HepG2 (cell line): Measurements from ENCODE around the gene OSBPL2. TPM values are rescaled to one million over a fixed set of nuclear protein-coding genes. Genes with fewer than 3 reads are reported as not detected.

ENCODE experiments used
- ARID2 ChIP-seq: sonication (generic); formaldehyde crosslinking; IDR thresholded peaks from 2 replicates; pipeline ENCODE4 v1.8.1; 2022; ENCODE audit warnings: mild to moderate bottlenecking, missing genetic modification reagents, borderline replicate concordance
- HCFC1 ChIP-seq: fragments of 150-350 bp; IDR thresholded peaks from 2 replicates; pipeline ENCODE4 v1.6.1; 2014; ENCODE audit warnings: low read depth, low read length
- HDAC6 ChIP-seq: fragments of 200-600 bp; sonication (generic); IDR thresholded peaks from 2 replicates; pipeline ENCODE4 v1.7.0; 2017; ENCODE audit warnings: mild to moderate bottlenecking, antibody characterized with exemption, low read length, low read depth
- KDM6A ChIP-seq: IDR thresholded peaks from 2 replicates; pipeline ENCODE4 v1.6.1; 2016; ENCODE audit warnings: low read depth
- KMT2A ChIP-seq: sonication (generic); formaldehyde crosslinking; IDR thresholded peaks from 2 replicates; pipeline ENCODE4 v1.4.0; 2020; ENCODE audit warnings: missing genetic modification reagents
- LRRFIP1 ChIP-seq: sonication (generic); formaldehyde crosslinking; conservative IDR thresholded peaks from 2 replicates; pipeline ENCODE4 v1.4.0; 2020; ENCODE audit warnings: missing genetic modification reagents
- MXD1 ChIP-seq: sonication (generic); formaldehyde crosslinking; IDR thresholded peaks from 2 replicates; pipeline ENCODE4 v1.4.0; 2020; ENCODE audit warnings: mild to moderate bottlenecking, missing genetic modification reagents
- MYPOP ChIP-seq: sonication (generic); formaldehyde crosslinking; IDR thresholded peaks from 2 replicates; pipeline ENCODE4 v1.8.1; 2023; ENCODE audit warnings: mild to moderate bottlenecking, moderate library complexity, missing genetic modification reagents
- NCOA2 ChIP-seq: sonication (generic); formaldehyde crosslinking; IDR thresholded peaks from 2 replicates; pipeline ENCODE4 v1.8.0; 2022; ENCODE audit warnings: inconsistent platforms
- NR2C2 ChIP-seq: sonication (generic); formaldehyde crosslinking; IDR thresholded peaks from 2 replicates; pipeline ENCODE4 v1.4.0; 2020; ENCODE audit warnings: missing genetic modification reagents, mild to moderate bottlenecking, moderate library complexity, borderline replicate concordance
- RFX5 ChIP-seq: IDR thresholded peaks from 2 replicates; pipeline ENCODE4 v1.6.1; 2011; ENCODE audit warnings: low read depth, low read length, improper control_type of control experiment
- RXRA ChIP-seq: sonication (generic); formaldehyde crosslinking; IDR thresholded peaks from 2 replicates; pipeline ENCODE4 v1.5.1; 2020; ENCODE audit warnings: missing genetic modification reagents
- SAP130 ChIP-seq: IDR thresholded peaks from 2 replicates; pipeline ENCODE4 v1.6.1; 2016; ENCODE audit warnings: low read depth
- SP5 ChIP-seq: IDR thresholded peaks from 2 replicates; pipeline ENCODE4 v1.6.1; 2016; ENCODE audit warnings: low read depth, borderline replicate concordance
- SRSF1 ChIP-seq: fragments of 200-400 bp; formaldehyde crosslinking; optimal IDR thresholded peaks from 2 replicates; pipeline ENCODE3; 2017; ENCODE audit warnings: mild to moderate bottlenecking, low read depth, low read length, moderate library complexity
- SRY ChIP-seq: sonication (generic); formaldehyde crosslinking; IDR thresholded peaks from 2 replicates; pipeline ENCODE4 v1.8.0; 2022; ENCODE audit warnings: mild to moderate bottlenecking, missing genetic modification reagents
- U2AF1 ChIP-seq: fragments of 200-400 bp; formaldehyde crosslinking; optimal IDR thresholded peaks from 2 replicates; pipeline ENCODE3; 2017; ENCODE audit warnings: mild to moderate bottlenecking, low read depth, low read length
- WIZ ChIP-seq: sonication (generic); formaldehyde crosslinking; IDR thresholded peaks from 2 replicates; pipeline ENCODE4 v1.5.1; 2020; ENCODE audit warnings: mild to moderate bottlenecking, missing genetic modification reagents
- ZFYVE20 ChIP-seq: sonication (generic); formaldehyde crosslinking; IDR thresholded peaks from 2 replicates; pipeline ENCODE4 v1.8.0; 2023; ENCODE audit warnings: low read depth, mild to moderate bottlenecking, moderate library complexity, missing genetic modification reagents, borderline replicate concordance
- ZNF335 ChIP-seq: sonication (generic); formaldehyde crosslinking; IDR thresholded peaks from 2 replicates; pipeline ENCODE4 v1.4.0; 2020; ENCODE audit warnings: missing genetic modification reagents
- ZNF44 ChIP-seq: sonication (generic); formaldehyde crosslinking; IDR thresholded peaks from 2 replicates; pipeline ENCODE4 v1.5.1; 2020; ENCODE audit warnings: mild to moderate bottlenecking, missing genetic modification reagents
- ZNF792 ChIP-seq: IDR thresholded peaks from 2 replicates; pipeline ENCODE4 v1.6.1; 2016
- ZSCAN21 ChIP-seq: sonication (generic); formaldehyde crosslinking; IDR thresholded peaks from 2 replicates; pipeline ENCODE4 v1.8.0; 2022; ENCODE audit warnings: mild to moderate bottlenecking, missing genetic modification reagents, moderate library complexity, borderline replicate concordance
- polyA plus RNA-seq, 8 experiments: library from polyadenylated mRNA; depleted of rRNA in 3 of 8; stranded (reverse) in 7 of 8; unstranded in 1 of 8; fragments of >200 nt; fragmentation: Illumina TruSeq in 4 of 8; extraction: Trizol in 4 of 8; gene quantifications; 2 replicates each; pipeline versions ENCODE4 v1.2.1 to v1.2.3, GENCODE V29; 2011 to 2016; ENCODE audit warnings: low read depth in 4 of 8, missing spikeins in 1 of 8, mixed read lengths in 1 of 8; ENCODE audit not compliant: insufficient read depth in 1 of 8
- total RNA-seq, 5 experiments: library from RNA; depleted of rRNA; stranded (reverse); fragments of >200 nt; fragmentation: Illumina TruSeq; extraction: Trizol; gene quantifications; 2 replicates each; pipeline ENCODE4 v1.2.3, GENCODE V29; 2016; ENCODE audit warnings: low read depth in 1 of 5
- TF ChIP-seq, protein P1 (sequence below): sonication (generic); formaldehyde crosslinking; conservative IDR thresholded peaks from 2 replicates; pipeline ENCODE4 v1.4.0; 2020; ENCODE audit warnings: mild to moderate bottlenecking, missing genetic modification reagents, moderate library complexity

The OSBPL2 gene
- total and polyA plus RNA-seq, 2 of the 13 experiments (the other 11 are each of a cell fraction or from before 2014, with no cell fraction given): 18.5 to 37.4 TPM

DNA sequence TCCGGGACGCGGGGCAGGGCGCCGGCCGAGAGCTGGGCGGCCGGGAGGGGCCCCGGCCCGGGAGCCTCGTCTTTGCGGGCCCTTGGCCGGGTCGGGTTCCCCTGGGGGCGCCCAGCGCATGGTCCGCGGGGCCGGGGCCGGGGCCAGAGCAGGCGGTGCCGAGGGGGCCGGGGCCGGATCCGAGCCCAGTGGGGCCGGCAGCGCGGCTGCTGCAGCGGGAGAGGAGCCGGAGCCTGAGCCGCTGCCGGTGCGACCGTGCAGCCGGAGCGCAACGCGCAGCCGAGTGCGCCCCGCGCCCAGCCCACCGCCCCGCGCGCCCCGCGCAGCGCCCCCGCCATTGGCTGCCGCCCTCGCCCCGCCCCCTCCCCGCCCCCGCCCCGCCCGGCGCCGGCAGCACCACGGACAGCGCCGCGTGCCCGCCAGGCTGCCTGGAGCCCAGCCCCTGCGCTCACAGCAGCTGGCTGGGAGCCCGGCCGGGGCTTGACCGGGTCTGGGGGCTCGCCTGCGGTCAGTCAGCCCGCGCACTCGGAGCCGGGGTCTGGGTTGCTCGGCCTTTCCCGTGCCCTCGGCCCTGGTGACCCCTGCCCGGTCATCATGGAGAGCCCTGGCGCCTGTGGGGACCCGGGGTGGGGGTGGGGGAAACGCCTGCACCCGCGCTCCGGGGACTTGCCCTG is 18.2 kb upstream of the OSBPL2 start, which contains the start of gene HRH3 (continued):
- TF ChIP-seq SRSF1 (peak; percentile 29), KMT2A (CRISPR knock-in tag) (no peak), ZNF44 (CRISPR knock-in tag) (no peak), MYPOP (CRISPR knock-in tag) (no peak; the same call in 1 of the 2 replicates), SAP130 (peak; percentile 88), SP5 (no peak), RXRA (CRISPR knock-in tag) (no peak), MXD1 (CRISPR knock-in tag) (peak; percentile 83), SRY (CRISPR knock-in tag) (peak; percentile 93), NR2C2 (CRISPR knock-in tag) (no peak), ARID2 (CRISPR knock-in tag) (no peak), WIZ (CRISPR knock-in tag) (peak; percentile 82; the same call in 1 of the 2 replicates), HCFC1 (no peak), ZSCAN21 (CRISPR knock-in tag) (peak; percentile 70; the same call in 1 of the 2 replicates), U2AF1 (no peak), ZNF335 (0 out of 2 replicates have a peak, but pooled peaks have one; percentile 40), RFX5 (no peak), ZFYVE20 (CRISPR knock-in tag) (peak; percentile 83; the same call in 1 of the 2 replicates), HDAC6 (no peak), ZNF792 (CRISPR knock-in tag) (peak; percentile 88; the same call in 1 of the 2 replicates), LRRFIP1 (CRISPR knock-in tag) (0 out of 2 replicates have a peak, but pooled peaks have one; percentile 51), NCOA2 (peak; percentile 27; the same call in 1 of the 2 replicates), KDM6A (no peak)
- TF ChIP-seq, protein P1, sequence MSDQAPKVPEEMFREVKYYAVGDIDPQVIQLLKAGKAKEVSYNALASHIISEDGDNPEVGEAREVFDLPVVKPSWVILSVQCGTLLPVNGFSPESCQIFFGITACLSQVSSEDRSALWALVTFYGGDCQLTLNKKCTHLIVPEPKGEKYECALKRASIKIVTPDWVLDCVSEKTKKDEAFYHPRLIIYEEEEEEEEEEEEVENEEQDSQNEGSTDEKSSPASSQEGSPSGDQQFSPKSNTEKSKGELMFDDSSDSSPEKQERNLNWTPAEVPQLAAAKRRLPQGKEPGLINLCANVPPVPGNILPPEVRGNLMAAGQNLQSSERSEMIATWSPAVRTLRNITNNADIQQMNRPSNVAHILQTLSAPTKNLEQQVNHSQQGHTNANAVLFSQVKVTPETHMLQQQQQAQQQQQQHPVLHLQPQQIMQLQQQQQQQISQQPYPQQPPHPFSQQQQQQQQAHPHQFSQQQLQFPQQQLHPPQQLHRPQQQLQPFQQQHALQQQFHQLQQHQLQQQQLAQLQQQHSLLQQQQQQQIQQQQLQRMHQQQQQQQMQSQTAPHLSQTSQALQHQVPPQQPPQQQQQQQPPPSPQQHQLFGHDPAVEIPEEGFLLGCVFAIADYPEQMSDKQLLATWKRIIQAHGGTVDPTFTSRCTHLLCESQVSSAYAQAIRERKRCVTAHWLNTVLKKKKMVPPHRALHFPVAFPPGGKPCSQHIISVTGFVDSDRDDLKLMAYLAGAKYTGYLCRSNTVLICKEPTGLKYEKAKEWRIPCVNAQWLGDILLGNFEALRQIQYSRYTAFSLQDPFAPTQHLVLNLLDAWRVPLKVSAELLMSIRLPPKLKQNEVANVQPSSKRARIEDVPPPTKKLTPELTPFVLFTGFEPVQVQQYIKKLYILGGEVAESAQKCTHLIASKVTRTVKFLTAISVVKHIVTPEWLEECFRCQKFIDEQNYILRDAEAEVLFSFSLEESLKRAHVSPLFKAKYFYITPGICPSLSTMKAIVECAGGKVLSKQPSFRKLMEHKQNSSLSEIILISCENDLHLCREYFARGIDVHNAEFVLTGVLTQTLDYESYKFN (CRISPR knock-in tag): no peak
